ENCODE measurements around the gene FANCE. TPM values are rescaled to one million over a fixed set of nuclear protein-coding genes. Genes with fewer than 3 reads are reported as not detected.

FANCE gene
- total and polyA plus RNA-seq, 9 of the 15 experiments (the other 6 are each of a cell fraction or from before 2014, with no cell fraction given): 5.7 to 30.2 (median 17.0) TPM

DNA sequence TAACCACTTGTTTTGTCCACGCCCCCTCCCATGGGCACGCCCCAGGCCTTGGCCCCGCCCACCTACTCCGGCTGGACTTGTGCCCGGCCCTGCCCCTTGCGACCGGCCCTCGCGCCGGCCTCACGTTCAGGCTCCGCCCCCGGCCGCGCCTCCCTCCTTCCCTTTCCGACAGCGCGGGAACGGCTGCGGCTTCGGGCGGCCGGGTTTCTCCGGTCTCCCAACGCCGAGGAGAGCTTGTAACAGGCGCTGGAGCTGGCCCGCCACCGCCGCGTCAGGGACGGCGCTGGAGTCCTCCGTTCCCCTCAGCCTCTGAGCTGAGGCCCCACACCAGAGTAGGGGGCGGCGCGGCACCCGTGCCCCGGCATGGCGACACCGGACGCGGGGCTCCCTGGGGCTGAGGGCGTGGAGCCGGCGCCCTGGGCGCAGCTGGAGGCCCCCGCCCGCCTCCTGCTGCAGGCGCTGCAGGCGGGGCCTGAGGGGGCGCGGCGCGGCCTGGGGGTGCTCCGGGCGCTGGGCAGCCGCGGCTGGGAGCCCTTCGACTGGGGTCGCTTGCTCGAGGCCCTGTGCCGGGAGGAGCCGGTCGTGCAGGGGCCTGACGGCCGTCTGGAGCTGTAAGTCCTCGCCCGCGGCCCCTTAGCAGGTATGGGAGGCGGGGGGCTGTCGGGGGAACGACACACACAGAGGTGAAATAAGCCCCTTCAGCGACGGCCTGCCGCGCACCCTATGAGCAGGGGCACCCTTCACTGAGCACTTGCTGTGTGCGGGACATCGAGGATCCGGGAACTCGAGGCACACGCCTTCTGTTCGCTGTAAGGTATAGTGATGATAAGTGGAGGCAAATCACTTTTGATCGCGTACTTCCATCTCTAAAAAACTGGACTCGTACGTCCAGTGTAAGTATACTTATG, at the start of gene FANCE (continued):
- TF ChIP-seq SIN3B (IDR thresholded peaks at IDR 0.05; ENCODE audit: low read depth): peak; percentile 68; the same call in 1 of the 2 replicates
- TF ChIP-seq L3MBTL2 (IDR thresholded peaks at IDR 0.05): peak; percentile 97
- TF ChIP-seq, protein P1, sequence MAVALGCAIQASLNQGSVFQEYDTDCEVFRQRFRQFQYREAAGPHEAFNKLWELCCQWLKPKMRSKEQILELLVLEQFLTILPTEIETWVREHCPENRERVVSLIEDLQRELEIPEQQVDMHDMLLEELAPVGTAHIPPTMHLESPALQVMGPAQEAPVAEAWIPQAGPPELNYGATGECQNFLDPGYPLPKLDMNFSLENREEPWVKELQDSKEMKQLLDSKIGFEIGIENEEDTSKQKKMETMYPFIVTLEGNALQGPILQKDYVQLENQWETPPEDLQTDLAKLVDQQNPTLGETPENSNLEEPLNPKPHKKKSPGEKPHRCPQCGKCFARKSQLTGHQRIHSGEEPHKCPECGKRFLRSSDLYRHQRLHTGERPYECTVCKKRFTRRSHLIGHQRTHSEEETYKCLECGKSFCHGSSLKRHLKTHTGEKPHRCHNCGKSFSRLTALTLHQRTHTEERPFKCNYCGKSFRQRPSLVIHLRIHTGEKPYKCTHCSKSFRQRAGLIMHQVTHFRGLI (CRISPR knock-in tag; IDR thresholded peaks at IDR 0.05): no peak
- no peak for TF ChIP-seq CBFA2T2 (conservative IDR thresholded peaks at IDR 0.05)
- no peak for TF ChIP-seq ZNF212 (CRISPR knock-in tag; IDR thresholded peaks at IDR 0.05)
- TF ChIP-seq ZNF785 (CRISPR knock-in tag; IDR thresholded peaks at IDR 0.05): no peak
- TF ChIP-seq SREBF1 (IDR thresholded peaks at IDR 0.05; ENCODE audit: borderline replicate concordance, low read depth, low read length): no peak
- no peak for TF ChIP-seq ZFP36 (IDR thresholded peaks at IDR 0.05; ENCODE audit: low read depth, low read length, partially characterized antibody)
- TF ChIP-seq ZBED1 (IDR thresholded peaks at IDR 0.05): no peak
- no peak for TF ChIP-seq TCF3 (CRISPR knock-in tag; IDR thresholded peaks at IDR 0.05)
- TF ChIP-seq ZNF75A (CRISPR knock-in tag; IDR thresholded peaks at IDR 0.05): no peak
- no peak for TF ChIP-seq GATAD2A (IDR thresholded peaks at IDR 0.05)
- TF ChIP-seq, protein P2, sequence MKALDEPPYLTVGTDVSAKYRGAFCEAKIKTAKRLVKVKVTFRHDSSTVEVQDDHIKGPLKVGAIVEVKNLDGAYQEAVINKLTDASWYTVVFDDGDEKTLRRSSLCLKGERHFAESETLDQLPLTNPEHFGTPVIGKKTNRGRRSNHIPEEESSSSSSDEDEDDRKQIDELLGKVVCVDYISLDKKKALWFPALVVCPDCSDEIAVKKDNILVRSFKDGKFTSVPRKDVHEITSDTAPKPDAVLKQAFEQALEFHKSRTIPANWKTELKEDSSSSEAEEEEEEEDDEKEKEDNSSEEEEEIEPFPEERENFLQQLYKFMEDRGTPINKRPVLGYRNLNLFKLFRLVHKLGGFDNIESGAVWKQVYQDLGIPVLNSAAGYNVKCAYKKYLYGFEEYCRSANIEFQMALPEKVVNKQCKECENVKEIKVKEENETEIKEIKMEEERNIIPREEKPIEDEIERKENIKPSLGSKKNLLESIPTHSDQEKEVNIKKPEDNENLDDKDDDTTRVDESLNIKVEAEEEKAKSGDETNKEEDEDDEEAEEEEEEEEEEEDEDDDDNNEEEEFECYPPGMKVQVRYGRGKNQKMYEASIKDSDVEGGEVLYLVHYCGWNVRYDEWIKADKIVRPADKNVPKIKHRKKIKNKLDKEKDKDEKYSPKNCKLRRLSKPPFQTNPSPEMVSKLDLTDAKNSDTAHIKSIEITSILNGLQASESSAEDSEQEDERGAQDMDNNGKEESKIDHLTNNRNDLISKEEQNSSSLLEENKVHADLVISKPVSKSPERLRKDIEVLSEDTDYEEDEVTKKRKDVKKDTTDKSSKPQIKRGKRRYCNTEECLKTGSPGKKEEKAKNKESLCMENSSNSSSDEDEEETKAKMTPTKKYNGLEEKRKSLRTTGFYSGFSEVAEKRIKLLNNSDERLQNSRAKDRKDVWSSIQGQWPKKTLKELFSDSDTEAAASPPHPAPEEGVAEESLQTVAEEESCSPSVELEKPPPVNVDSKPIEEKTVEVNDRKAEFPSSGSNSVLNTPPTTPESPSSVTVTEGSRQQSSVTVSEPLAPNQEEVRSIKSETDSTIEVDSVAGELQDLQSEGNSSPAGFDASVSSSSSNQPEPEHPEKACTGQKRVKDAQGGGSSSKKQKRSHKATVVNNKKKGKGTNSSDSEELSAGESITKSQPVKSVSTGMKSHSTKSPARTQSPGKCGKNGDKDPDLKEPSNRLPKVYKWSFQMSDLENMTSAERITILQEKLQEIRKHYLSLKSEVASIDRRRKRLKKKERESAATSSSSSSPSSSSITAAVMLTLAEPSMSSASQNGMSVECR (CRISPR knock-in tag; IDR thresholded peaks at IDR 0.05): peak; percentile 99
- no peak for TF ChIP-seq RBM25 (IDR thresholded peaks at IDR 0.05; ENCODE audit: low read depth, low read length, severe bottlenecking)
- no peak for TF ChIP-seq SRSF3 (IDR thresholded peaks at IDR 0.05; ENCODE audit: insufficient read depth, low read length)
- TF ChIP-seq, protein P3, sequence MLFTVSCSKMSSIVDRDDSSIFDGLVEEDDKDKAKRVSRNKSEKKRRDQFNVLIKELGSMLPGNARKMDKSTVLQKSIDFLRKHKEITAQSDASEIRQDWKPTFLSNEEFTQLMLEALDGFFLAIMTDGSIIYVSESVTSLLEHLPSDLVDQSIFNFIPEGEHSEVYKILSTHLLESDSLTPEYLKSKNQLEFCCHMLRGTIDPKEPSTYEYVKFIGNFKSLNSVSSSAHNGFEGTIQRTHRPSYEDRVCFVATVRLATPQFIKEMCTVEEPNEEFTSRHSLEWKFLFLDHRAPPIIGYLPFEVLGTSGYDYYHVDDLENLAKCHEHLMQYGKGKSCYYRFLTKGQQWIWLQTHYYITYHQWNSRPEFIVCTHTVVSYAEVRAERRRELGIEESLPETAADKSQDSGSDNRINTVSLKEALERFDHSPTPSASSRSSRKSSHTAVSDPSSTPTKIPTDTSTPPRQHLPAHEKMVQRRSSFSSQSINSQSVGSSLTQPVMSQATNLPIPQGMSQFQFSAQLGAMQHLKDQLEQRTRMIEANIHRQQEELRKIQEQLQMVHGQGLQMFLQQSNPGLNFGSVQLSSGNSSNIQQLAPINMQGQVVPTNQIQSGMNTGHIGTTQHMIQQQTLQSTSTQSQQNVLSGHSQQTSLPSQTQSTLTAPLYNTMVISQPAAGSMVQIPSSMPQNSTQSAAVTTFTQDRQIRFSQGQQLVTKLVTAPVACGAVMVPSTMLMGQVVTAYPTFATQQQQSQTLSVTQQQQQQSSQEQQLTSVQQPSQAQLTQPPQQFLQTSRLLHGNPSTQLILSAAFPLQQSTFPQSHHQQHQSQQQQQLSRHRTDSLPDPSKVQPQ (CRISPR knock-in tag; IDR thresholded peaks at IDR 0.05; ENCODE audit: borderline replicate concordance): no peak
- TF ChIP-seq RBM17 (IDR thresholded peaks at IDR 0.05; ENCODE audit: borderline replicate concordance, low read depth, low read length): no peak
- TF ChIP-seq BRCA1 (IDR thresholded peaks at IDR 0.05): no peak
- TF ChIP-seq BRCA1 (CRISPR knock-in tag; IDR thresholded peaks at IDR 0.05): 0 out of 2 replicates have a peak, but pooled peaks have one; percentile 41
- TF ChIP-seq HMGN3 (IDR thresholded peaks at IDR 0.05; ENCODE audit: borderline replicate concordance, extremely low read depth, insufficient read length, low read depth, low read length): peak; percentile 85
- no peak for TF ChIP-seq NCOA1 (IDR thresholded peaks at IDR 0.05; ENCODE audit: low read depth)
